MM.1S (cell line): ENCODE data around the gene SYCP3.

ENCODE experiments used
- DNase-seq: peaks from one replicate; pipeline ENCODE4 v3.0.0-alpha.2; 2015
- H2AFZ ChIP-seq: fragments of 300-600 bp; sonication (generic); 2 replicates; pipeline ENCODE4 v1.6.0; 2016; ENCODE audit warnings: antibody characterized with exemption, low read length
- H3F3A ChIP-seq: fragments of 300-600 bp; sonication (generic); 2 replicates; pipeline ENCODE4 v1.6.1; 2016; ENCODE audit warnings: mild to moderate bottlenecking, antibody characterized with exemption, low read length, moderate library complexity, mixed read lengths; ENCODE audit not compliant: insufficient read depth
- H3K27ac ChIP-seq: fragments of 300-600 bp; sonication (generic); 2 replicates; pipeline ENCODE4 v1.5.1; 2016; ENCODE audit warnings: mild to moderate bottlenecking, low read length
- H3K27me3 ChIP-seq: fragments of 300-600 bp; sonication (generic); replicated peaks from 2 replicates; pipeline ENCODE4 v1.6.0; 2016; ENCODE audit warnings: low read length; ENCODE audit not compliant: insufficient read depth
- H3K36me3 ChIP-seq: fragments of 300-600 bp; sonication (generic); replicated peaks from 2 replicates; pipeline ENCODE4 v1.6.1; 2016; ENCODE audit warnings: mild to moderate bottlenecking, low read length, mixed read lengths; ENCODE audit not compliant: insufficient read depth
- H3K4me1 ChIP-seq: fragments of 300-600 bp; sonication (generic); 2 replicates; pipeline ENCODE4 v1.6.1; 2016; ENCODE audit warnings: low read length, mixed read lengths
- H3K4me2 ChIP-seq: fragments of 300-600 bp; sonication (generic); 2 replicates; pipeline ENCODE4 v1.6.0; 2016; ENCODE audit warnings: low read depth, low read length
- H3K4me3 ChIP-seq: fragments of 300-600 bp; sonication (generic); 2 replicates; pipeline ENCODE4 v1.5.1; 2016; ENCODE audit warnings: low read length, mixed read lengths
- H3K79me2 ChIP-seq: fragments of 300-600 bp; sonication (generic); 2 replicates; pipeline ENCODE4 v1.6.1; 2016; ENCODE audit warnings: mixed run types, low read length, mixed read lengths
- H3K9ac ChIP-seq: fragments of 300-600 bp; sonication (generic); 2 replicates; pipeline ENCODE4 v1.6.1; 2016; ENCODE audit warnings: low read length, mixed read lengths
- H3K9me2 ChIP-seq: fragments of 300-600 bp; sonication (generic); replicated peaks from 2 replicates; pipeline ENCODE4 v1.6.1; 2016; ENCODE audit warnings: mild to moderate bottlenecking, low read length, mixed read lengths; ENCODE audit not compliant: insufficient read depth
- H3K9me3 ChIP-seq: fragments of 300-600 bp; sonication (generic); replicated peaks from 2 replicates; pipeline ENCODE4 v1.6.1; 2016; ENCODE audit warnings: mild to moderate bottlenecking, low read length, mixed read lengths; ENCODE audit not compliant: insufficient read depth
- H4K20me1 ChIP-seq: fragments of 300-600 bp; sonication (generic); 2 replicates; pipeline ENCODE4 v1.6.1; 2016; ENCODE audit warnings: mild to moderate bottlenecking, low read length, moderate library complexity, mixed read lengths; ENCODE audit not compliant: insufficient read depth
- EZH2 ChIP-seq: fragments of 300-600 bp; sonication (generic); optimal IDR thresholded peaks from 2 replicates; pipeline ENCODE3; 2017; ENCODE audit warnings: low read depth, mild to moderate bottlenecking, antibody characterized with exemption, low read length, mixed read lengths
- EZH2phosphoT487 ChIP-seq: fragments of 300-600 bp; sonication (generic); IDR thresholded peaks from 2 replicates; pipeline ENCODE4 v1.6.1; 2018; ENCODE audit warnings: antibody characterized with exemption, low read length
- TF ChIP-seq, protein P1 (sequence below): fragments of 300-600 bp; sonication (generic); IDR thresholded peaks from 2 replicates; pipeline ENCODE4 v1.5.1; 2016; ENCODE audit warnings: antibody characterized with exemption, low read length, mixed read lengths

SYCP3 gene

DNA sequence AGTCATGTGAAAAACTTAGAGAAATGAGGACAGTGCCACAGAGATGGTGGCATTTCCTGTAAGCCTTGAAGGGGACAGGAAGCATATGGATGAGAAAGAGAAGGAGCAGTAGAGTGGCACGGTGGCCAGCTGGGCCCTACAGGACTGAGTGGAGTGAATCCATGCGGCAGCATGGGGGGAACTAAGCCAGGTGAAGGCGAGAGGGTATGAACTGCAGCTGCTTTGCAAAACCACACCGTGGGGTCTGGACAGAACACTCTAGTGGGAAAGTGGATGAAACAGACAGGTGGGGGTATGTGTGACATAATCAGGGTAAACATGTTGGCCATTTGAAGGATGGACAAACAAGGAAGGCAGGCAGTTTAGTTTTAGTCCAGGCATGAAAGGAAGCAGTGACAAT, 10.4 kb upstream of the SYCP3 start:
- no peak for DNase-seq
- no peak overlapping the region for H3K9ac ChIP-seq
- peaks cover 21% of the 10 kb centered on the region for H3K4me1 ChIP-seq
- no peak overlapping the region for H3K4me2 ChIP-seq
- H4K20me1 ChIP-seq, result no peaks in the 10 kb centered on the region
- 0 out of 2 replicates have a peak, but pooled peaks cover 3% of the 10 kb centered on the region for H3K79me2 ChIP-seq
- no peak overlapping the region for H3K27ac ChIP-seq
- no peaks in the 10 kb centered on the region for H3K9me2 ChIP-seq
- H3K9me3 ChIP-seq, result no peaks in the 10 kb centered on the region
- no peak overlapping the region for H2AFZ ChIP-seq
- peaks cover 5% of the 10 kb centered on the region; the same call in 1 of the 2 replicates for H3K36me3 ChIP-seq
- H3K4me3 ChIP-seq, result no peak overlapping the region
- H3K27me3 ChIP-seq, result no peaks in the 10 kb centered on the region
- TF ChIP-seq EZH2, result no peak
- TF ChIP-seq, protein P1, sequence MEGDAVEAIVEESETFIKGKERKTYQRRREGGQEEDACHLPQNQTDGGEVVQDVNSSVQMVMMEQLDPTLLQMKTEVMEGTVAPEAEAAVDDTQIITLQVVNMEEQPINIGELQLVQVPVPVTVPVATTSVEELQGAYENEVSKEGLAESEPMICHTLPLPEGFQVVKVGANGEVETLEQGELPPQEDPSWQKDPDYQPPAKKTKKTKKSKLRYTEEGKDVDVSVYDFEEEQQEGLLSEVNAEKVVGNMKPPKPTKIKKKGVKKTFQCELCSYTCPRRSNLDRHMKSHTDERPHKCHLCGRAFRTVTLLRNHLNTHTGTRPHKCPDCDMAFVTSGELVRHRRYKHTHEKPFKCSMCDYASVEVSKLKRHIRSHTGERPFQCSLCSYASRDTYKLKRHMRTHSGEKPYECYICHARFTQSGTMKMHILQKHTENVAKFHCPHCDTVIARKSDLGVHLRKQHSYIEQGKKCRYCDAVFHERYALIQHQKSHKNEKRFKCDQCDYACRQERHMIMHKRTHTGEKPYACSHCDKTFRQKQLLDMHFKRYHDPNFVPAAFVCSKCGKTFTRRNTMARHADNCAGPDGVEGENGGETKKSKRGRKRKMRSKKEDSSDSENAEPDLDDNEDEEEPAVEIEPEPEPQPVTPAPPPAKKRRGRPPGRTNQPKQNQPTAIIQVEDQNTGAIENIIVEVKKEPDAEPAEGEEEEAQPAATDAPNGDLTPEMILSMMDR, result no peak
- H3F3A ChIP-seq, result peaks cover 13% of the 10 kb centered on the region

DNA sequence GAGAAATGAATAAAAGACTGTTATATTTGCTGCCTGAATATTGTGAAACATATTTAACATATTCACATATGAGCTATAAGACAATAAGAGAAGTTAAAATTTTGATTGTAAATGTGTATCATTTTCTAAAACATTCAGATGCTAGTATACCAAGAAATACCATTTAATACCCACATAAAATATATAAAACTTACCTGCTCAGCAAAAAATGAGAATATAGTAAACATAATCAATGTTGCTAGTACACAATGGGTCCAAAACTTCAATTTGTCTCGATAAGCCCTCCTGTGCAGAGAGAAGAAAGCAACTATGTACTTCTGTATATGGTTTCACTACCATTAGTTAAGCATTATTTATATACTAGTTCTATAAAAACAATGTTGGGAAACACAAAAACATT, 9.6 kb upstream of the SYCP3 start:
- no peaks in the 10 kb centered on the region for H3K9me2 ChIP-seq
- peaks cover 21% of the 10 kb centered on the region for H3F3A ChIP-seq
- H3K36me3 ChIP-seq, result peaks cover 5% of the 10 kb centered on the region; the same call in 1 of the 2 replicates
- H3K4me1 ChIP-seq, result peaks cover 28% of the 10 kb centered on the region
- H3K27ac ChIP-seq, result no peak overlapping the region
- DNase-seq, result no peak
- TF ChIP-seq, protein P1, result no peak
- TF ChIP-seq EZH2phosphoT487 (no peak), EZH2 (no peak)
- H3K4me3 ChIP-seq, result no peak overlapping the region
- H4K20me1 ChIP-seq, result no peaks in the 10 kb centered on the region
- 0 out of 2 replicates have a peak, but pooled peaks cover 3% of the 10 kb centered on the region for H3K79me2 ChIP-seq
- H3K4me2 ChIP-seq, result no peak overlapping the region
- no peaks in the 10 kb centered on the region for H3K9me3 ChIP-seq
- no peak overlapping the region for H3K9ac ChIP-seq
- no peaks in the 10 kb centered on the region for H3K27me3 ChIP-seq
- no peak overlapping the region for H2AFZ ChIP-seq

DNA sequence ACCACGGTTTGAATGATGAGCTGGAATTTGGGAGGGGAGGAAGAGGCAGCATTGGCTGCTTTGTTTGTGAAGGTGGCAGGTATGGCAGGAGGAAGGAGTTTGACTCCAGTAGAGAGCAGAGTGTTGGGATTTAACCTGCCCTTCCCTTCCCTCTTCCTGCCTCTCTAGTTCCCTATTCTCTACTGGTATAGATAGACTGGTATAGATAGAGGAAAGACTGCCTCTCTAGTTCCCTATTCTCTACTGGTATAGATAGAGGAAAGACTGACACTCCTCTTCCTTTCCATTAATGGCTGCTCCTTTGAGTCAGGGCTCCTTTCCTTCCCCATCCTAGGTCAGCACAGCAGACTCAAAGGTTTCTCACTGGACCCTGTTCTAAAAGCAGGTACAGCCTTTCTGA, 8.4 kb upstream of the SYCP3 start:
- no peaks in the 10 kb centered on the region for H3K9me2 ChIP-seq
- H3K27me3 ChIP-seq, result no peaks in the 10 kb centered on the region
- H3K4me3 ChIP-seq, result no peak overlapping the region
- 0 out of 2 replicates have a peak, but pooled peaks cover 4% of the 10 kb centered on the region for H3K79me2 ChIP-seq
- peaks cover 39% of the 10 kb centered on the region for H3K4me1 ChIP-seq
- DNase-seq, result no peak
- H3K36me3 ChIP-seq, result peaks cover 5% of the 10 kb centered on the region; the same call in 1 of the 2 replicates
- no peak for TF ChIP-seq EZH2
- TF ChIP-seq, protein P1, result no peak
- TF ChIP-seq EZH2phosphoT487, result no peak
- peaks cover 32% of the 10 kb centered on the region for H3F3A ChIP-seq
- no peak overlapping the region for H2AFZ ChIP-seq
- no peak overlapping the region for H3K4me2 ChIP-seq
- H3K9ac ChIP-seq, result no peak overlapping the region
- no peaks in the 10 kb centered on the region for H3K9me3 ChIP-seq
- no peak overlapping the region for H3K27ac ChIP-seq
- no peaks in the 10 kb centered on the region for H4K20me1 ChIP-seq
